ENCODE results near the gene NKD1. TPM values are rescaled to one million over a fixed set of nuclear protein-coding genes. Genes with fewer than 3 reads are reported as not detected.

NKD1 gene
- total and polyA plus RNA-seq, 2 of the 8 experiments (the other 6 are each of a cell fraction or from before 2014, with no cell fraction given): 0.70 to 4.5 TPM

GRCh38 chr16:50662306-50662940 lies 114.2 kb downstream of the NKD1 start (continued):
- no peak for TF ChIP-seq HDAC6 (IDR thresholded peaks at IDR 0.05; ENCODE audit: low read depth, low read length)

All from H1 (cell line).